Activated T-helper 2 cell treated with anti-CD3 and anti-CD28 coated beads, Interferon-gamma antibody, Interleukin-2, Interleukin-4, amounts not matched to agents 10 μg/mL and 5 μg/mL and 100 μg/mL, durations not matched to agents 14 hours and 24 hours and 36 hours (primary cell): ENCODE results near the gene MITF. TPM values are rescaled to one million over a fixed set of nuclear protein-coding genes. Genes with fewer than 3 reads are reported as not detected.

ENCODE experiments used
- DNase-seq: peaks from one replicate; pipeline ENCODE4 v3.0.0; 2021; ENCODE audit warnings: low spot score
- H3K27ac Mint-ChIP-seq: one replicate; pipeline ENCODE4 v1.8.0; 2021; ENCODE audit warnings: mixed read lengths
- H3K27me3 Mint-ChIP-seq: one replicate; pipeline ENCODE4 v1.8.0; 2021; ENCODE audit warnings: low read depth, mixed read lengths
- H3K36me3 Mint-ChIP-seq: one replicate; pipeline ENCODE4 v1.8.0; 2021; ENCODE audit warnings: low read depth, mixed read lengths
- H3K4me1 Mint-ChIP-seq: one replicate; pipeline ENCODE4 v1.8.0; 2021; ENCODE audit warnings: low read depth, mixed read lengths
- H3K4me3 Mint-ChIP-seq: one replicate; pipeline ENCODE4 v1.8.0; 2021; ENCODE audit warnings: low read depth, mild to moderate bottlenecking, moderate library complexity, mixed read lengths
- H3K9me3 Mint-ChIP-seq: one replicate; pipeline ENCODE4 v1.8.0; 2021; ENCODE audit warnings: mixed read lengths
- intact Hi-C: fragments of 100-400 bp; cut with micrococcal nuclease; formaldehyde crosslinking; loops from one replicate; pipeline ENCODE4 v1.15.1; 2023
- total RNA-seq: library from RNA; stranded (reverse); gene quantifications from 2 replicates; pipeline ENCODE4 v1.2.3, GENCODE V29; 2022

MITF gene
- total RNA-seq, 1 donor from 2014 or later = 0.07 TPM

DNA sequence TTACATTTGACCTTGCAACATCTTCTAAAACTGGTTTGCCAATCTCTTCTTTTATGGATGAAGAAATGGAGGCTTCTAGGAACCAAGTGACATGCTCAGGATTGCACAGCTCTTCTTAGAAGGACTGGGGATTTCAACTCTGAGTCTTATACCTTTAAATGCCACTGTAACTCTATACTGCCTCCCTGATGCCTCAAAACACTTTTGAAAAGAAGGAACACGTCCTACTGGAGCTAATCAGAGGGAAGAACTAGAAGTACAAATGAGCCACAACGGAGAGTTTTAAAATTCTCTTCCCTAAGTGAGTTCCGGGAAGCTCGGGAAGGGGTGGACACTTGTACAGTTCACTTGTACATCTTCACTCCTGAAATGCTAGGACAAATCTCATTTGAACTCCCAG, 949 bp upstream of the MITF start:
- peaks cover 52% of the 10 kb centered on the region for H3K27me3 Mint-ChIP-seq
- intact Hi-C loops = no loop called here
- DNase-seq = no peak
- H3K4me3 Mint-ChIP-seq = peak overlapping the region; percentile 73
- H3K36me3 Mint-ChIP-seq = no peaks in the 10 kb centered on the region
- no peak overlapping the region for H3K27ac Mint-ChIP-seq
- no peaks in the 10 kb centered on the region for H3K9me3 Mint-ChIP-seq
- H3K4me1 Mint-ChIP-seq = peaks cover 7% of the 10 kb centered on the region

GRCh38 chr3:69738859-69739203, 433 bp upstream of the MITF start:
- Mint-ChIP-seq H3K9me3 (no peaks in the 10 kb centered on the region), H3K4me3 (peak overlapping the region; percentile 73), H3K4me1 (peaks cover 7% of the 10 kb centered on the region), H3K27me3 (peaks cover 52% of the 10 kb centered on the region), H3K27ac (no peak overlapping the region), H3K36me3 (no peaks in the 10 kb centered on the region)
- intact Hi-C loops = no loop called here
- no peak for DNase-seq

DNA sequence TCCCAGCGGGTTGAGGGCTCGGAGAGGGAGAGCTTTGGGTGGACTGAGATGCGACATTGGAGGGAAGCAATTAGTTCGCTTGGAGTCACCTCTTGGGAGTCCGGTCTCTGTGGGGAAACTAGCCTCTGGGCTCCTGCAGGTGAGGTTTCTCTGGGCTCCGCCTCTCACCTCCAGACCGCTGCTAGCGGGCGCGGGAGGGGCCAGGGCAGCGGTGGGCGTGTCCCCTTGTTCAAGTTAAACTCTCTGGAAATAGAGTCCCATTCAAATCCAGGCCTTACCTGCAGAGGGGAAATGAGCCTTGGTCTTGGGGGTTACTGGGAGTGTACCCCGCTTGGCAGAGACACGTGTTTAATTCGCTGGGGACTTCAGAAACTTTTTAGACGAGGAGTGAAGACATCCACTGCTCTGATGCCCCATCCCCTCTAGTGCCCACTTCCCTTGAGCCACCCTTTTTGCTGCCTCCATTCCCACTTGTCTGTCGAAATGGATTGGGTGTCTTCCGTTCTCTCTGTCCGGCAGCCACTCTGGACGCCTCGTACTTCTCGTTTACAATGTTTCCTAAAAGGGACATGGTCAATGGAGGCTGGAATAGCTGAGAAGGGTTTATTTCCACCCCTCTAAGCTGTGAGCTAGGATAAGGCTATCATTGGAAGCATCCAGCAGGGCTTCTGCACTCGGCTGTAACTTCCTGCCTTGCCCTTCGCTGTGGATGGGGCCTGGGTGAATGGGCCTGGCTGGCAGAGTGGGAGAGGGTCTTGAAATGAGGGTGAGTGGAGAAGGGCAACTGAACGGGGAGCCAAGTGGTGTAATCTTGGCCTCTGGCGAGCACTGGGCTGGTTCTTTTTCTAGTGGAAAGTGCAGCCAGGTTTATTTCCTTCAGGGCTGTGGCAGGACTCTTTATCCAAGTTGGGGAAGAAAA, 1.1 kb downstream of the MITF start:
- H3K27me3 Mint-ChIP-seq = peaks cover 52% of the 10 kb centered on the region
- intact Hi-C loops = no loop called here
- H3K27ac Mint-ChIP-seq = no peak overlapping the region
- H3K9me3 Mint-ChIP-seq = no peaks in the 10 kb centered on the region
- H3K4me3 Mint-ChIP-seq = peak overlapping the region; percentile 19
- H3K36me3 Mint-ChIP-seq = no peaks in the 10 kb centered on the region
- H3K4me1 Mint-ChIP-seq = peaks cover 7% of the 10 kb centered on the region
- no peak for DNase-seq

DNA sequence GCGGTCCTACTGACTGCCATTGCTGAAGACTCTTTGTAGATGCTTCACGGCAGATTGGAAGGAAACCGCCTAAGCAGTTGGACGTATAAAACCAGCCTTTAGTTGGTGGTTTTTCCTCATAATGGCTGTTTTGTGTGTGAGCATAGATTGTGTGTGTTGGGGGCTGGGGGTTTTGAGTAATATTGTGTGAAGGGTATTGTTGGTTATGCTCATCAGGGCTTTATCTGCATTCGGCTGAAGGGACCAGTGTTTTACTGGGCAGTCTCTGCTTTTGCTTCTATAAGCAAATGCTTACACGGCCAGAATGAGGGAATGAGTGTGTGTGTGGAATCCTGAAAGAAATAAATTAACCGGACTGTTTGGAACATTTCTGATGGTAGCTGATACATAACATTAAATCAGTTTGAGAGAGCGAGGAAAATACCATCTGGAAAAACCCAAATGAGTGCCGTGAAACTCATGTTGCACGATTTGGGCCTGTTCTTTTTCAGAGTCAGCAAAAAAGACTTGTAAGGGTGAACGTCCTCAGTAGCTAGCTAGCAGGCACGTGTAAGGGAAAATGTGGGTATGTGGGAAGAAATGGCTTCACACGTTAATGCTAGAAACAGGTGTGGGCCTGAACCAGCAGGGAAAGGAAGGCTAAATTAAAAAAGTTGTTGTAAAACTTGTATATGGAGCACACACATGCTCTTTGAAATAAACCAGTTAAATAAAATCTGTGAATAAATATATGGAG, 1.9 kb downstream of the MITF start:
- Mint-ChIP-seq H3K4me1 (peaks cover 7% of the 10 kb centered on the region), H3K36me3 (no peaks in the 10 kb centered on the region), H3K4me3 (no peak overlapping the region), H3K27ac (no peak overlapping the region), H3K9me3 (no peaks in the 10 kb centered on the region), H3K27me3 (peaks cover 46% of the 10 kb centered on the region)
- DNase-seq = no peak
- intact Hi-C loops = no loop called here

GRCh38 chr3:69742391-69742790, 3.1 kb downstream of the MITF start:
- Mint-ChIP-seq H3K4me3 (no peak overlapping the region), H3K27ac (no peak overlapping the region), H3K4me1 (peaks cover 7% of the 10 kb centered on the region), H3K27me3 (peaks cover 40% of the 10 kb centered on the region), H3K36me3 (no peaks in the 10 kb centered on the region), H3K9me3 (no peaks in the 10 kb centered on the region)
- no peak for DNase-seq
- intact Hi-C loops = no loop called here

- no peaks in the 10 kb centered on the region for H3K9me3 Mint-ChIP-seq
- intact Hi-C loops = no loop called here
- no peaks in the 10 kb centered on the region for H3K4me1 Mint-ChIP-seq
- peaks cover 22% of the 10 kb centered on the region for H3K27me3 Mint-ChIP-seq
- H3K27ac Mint-ChIP-seq = no peak overlapping the region
- DNase-seq = no peak
- no peaks in the 10 kb centered on the region for H3K36me3 Mint-ChIP-seq
- H3K4me3 Mint-ChIP-seq = no peak overlapping the region
These were observed 5.0 kb downstream of the MITF start for GRCh38 chr3:69743975-69744906.

DNA sequence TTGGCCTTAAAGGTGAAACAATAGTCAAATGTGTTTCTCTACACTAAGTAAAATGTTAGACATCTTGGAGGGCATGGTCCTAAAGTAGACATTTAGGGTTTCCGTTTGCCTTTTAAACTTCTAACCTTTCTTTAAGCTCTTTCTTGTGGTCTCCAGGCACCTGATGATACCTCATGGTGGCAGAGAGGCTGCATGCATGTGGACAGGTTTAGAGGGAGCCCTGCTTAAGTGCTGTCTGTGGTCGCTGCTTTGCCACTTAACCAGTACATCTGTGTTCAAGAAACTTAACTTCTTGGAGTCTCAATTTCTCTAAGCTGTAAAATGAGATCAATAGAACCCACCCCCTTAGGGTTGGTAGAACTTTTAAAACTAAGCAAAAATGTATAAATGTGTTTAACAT, 6.2 kb downstream of the MITF start:
- no peaks in the 10 kb centered on the region for H3K36me3 Mint-ChIP-seq
- peaks cover 19% of the 10 kb centered on the region for H3K27me3 Mint-ChIP-seq
- no peak overlapping the region for H3K4me3 Mint-ChIP-seq
- no peaks in the 10 kb centered on the region for H3K4me1 Mint-ChIP-seq
- H3K9me3 Mint-ChIP-seq = no peaks in the 10 kb centered on the region
- intact Hi-C loops = no loop called here
- no peak for DNase-seq
- no peak overlapping the region for H3K27ac Mint-ChIP-seq

GRCh38 chr3:69746119-69746518, 6.9 kb downstream of the MITF start:
- Mint-ChIP-seq H3K9me3 (no peaks in the 10 kb centered on the region), H3K4me1 (no peaks in the 10 kb centered on the region), H3K4me3 (no peak overlapping the region), H3K27ac (no peak overlapping the region), H3K27me3 (peaks cover 12% of the 10 kb centered on the region), H3K36me3 (no peaks in the 10 kb centered on the region)
- intact Hi-C loops = no loop called here
- no peak for DNase-seq

DNA sequence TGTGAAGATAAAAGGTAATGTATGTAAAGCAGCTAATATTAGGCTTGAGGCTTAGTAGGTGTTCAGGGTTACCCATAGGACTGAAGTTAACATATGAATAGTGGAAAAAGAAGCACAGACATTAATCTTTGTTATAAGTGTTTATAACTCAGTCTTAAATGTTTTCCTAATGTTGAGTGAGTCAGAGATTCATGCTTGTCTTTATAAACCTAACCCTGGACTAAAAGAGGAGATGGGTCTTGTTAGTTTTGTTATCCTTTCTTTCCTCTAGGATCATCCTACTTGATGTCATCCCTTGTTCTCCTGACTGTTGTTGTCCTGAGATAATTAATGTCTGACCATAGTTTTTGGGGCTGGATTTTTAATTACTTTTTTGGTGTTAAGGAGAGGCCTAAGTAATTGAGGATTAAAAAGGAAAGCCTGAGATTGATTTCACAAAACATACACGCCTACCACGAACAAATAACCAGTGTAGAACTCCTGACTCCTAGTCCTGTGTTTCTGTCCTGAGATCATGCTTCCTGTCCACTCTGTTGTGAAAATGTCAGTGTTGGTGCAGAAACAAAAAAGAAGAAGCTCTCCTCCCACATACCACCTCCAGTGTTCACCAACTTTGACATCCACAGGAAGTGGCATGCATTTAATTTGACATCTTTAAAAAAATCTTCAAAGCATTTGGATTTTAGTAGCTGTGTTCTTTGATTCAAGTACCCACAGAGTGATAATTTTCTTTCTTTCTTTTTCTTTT, 8.4 kb downstream of the MITF start:
- Mint-ChIP-seq H3K27ac (no peak overlapping the region), H3K4me1 (no peaks in the 10 kb centered on the region), H3K36me3 (no peaks in the 10 kb centered on the region), H3K27me3 (peaks cover 2% of the 10 kb centered on the region), H3K9me3 (no peaks in the 10 kb centered on the region), H3K4me3 (no peak overlapping the region)
- intact Hi-C loops = no loop called here
- no peak for DNase-seq

DNA sequence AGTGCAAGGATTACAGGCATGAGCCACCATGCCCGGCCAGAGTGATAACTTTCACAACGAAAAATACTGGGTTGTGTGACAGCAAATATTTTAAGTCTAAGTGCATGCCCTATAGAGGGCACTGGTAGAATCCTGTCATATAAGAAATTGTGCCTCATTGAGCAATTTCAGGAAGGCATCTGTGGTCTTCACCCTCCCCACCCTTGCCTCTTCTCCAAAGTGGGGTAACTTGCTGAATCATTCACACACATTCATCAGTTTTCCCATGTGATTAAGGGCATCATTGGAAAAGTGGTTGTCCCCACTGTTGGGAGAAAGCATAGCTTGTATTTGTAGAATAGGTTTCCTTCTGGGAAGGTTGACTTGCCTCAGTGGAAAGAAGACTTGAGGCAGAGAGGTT, 9.2 kb downstream of the MITF start:
- Mint-ChIP-seq H3K9me3 (no peaks in the 10 kb centered on the region), H3K4me1 (no peaks in the 10 kb centered on the region), H3K27me3 (no peaks in the 10 kb centered on the region), H3K4me3 (no peak overlapping the region), H3K27ac (no peak overlapping the region), H3K36me3 (no peaks in the 10 kb centered on the region)
- intact Hi-C loops = no loop called here
- no peak for DNase-seq

DNA sequence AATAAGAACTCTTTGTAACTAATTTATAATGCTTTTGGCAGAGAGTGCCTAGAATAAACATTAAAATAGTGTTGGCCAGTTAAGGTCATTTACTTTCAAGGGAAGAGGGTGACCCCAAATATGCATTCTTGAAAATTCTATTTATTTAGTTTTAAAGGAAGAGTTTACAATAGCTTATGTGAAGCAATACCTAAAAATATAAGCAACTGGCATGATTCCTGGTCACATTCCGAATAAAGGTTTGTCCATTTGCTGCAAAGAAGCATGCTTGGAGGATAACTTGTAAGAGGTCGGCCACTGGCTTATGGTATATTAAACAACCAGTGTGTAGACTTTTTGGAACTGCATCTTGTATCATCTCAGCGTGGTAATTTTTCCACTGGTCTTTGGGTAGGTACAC, 10.2 kb downstream of the MITF start:
- no peaks in the 10 kb centered on the region for H3K9me3 Mint-ChIP-seq
- DNase-seq = no peak
- no peaks in the 10 kb centered on the region for H3K4me1 Mint-ChIP-seq
- H3K36me3 Mint-ChIP-seq = no peaks in the 10 kb centered on the region
- intact Hi-C loops = no loop called here
- H3K27me3 Mint-ChIP-seq = no peaks in the 10 kb centered on the region
- no peak overlapping the region for H3K27ac Mint-ChIP-seq
- no peak overlapping the region for H3K4me3 Mint-ChIP-seq

DNA sequence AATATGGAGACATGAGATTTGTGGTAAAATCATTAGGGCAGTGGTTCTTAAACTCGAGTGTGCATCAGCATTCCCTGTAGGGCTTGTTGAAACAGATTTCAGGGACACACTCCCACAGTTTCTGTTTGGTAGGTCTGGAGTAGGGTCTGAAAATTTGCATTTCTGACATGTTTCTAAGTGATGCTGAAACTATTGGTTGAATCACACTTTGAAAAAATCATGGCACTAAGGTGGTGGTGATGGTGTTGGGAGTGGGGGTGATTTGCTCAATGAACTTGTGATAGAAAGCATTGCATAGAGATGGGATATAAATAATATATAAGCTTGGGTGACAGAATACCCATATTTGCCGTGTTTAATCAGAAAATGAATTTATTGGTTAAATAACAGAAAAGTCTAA, 11.3 kb downstream of the MITF start:
- no peak overlapping the region for H3K27ac Mint-ChIP-seq
- DNase-seq = no peak
- H3K36me3 Mint-ChIP-seq = no peaks in the 10 kb centered on the region
- H3K4me3 Mint-ChIP-seq = no peak overlapping the region
- no peaks in the 10 kb centered on the region for H3K4me1 Mint-ChIP-seq
- no peaks in the 10 kb centered on the region for H3K27me3 Mint-ChIP-seq
- intact Hi-C loops = no loop called here
- no peaks in the 10 kb centered on the region for H3K9me3 Mint-ChIP-seq
